WTC11 (cell line): ENCODE measurements around the gene CHST3.

ENCODE experiments used
- ETV6 ChIP-seq: sonication (generic); formaldehyde crosslinking; IDR thresholded peaks from 2 replicates; pipeline ENCODE4 v1.8.1; 2022; ENCODE audit warnings: mild to moderate bottlenecking, missing genetic modification reagents
- TF ChIP-seq, protein P1 (sequence below): fragments of 200-600 bp; IDR thresholded peaks from 2 replicates; pipeline ENCODE4 v1.8.0; 2022; ENCODE audit warnings: antibody characterized with exemption

DNA sequence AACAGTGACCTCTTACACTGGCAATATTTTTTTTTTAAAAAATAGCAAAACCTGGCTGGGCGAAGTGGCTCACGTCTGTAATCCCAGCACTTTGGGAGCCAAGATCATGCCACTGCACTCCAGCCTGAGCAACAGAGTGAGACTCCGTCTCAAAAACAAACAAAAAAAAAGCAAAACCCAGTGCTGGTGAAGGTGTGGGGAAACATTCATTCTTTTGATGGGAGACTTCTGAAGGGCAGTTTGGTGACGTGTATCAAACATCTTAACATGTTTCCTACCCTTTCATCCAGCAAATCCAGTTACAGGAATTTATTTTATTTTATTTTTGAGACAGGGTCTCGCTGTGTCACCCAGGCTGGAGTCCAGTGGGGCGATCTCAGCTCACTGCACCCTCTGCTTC is 58.0 kb downstream of the CHST3 start:
- TF ChIP-seq ETV6 (CRISPR knock-in tag): no peak
- TF ChIP-seq, protein P1, sequence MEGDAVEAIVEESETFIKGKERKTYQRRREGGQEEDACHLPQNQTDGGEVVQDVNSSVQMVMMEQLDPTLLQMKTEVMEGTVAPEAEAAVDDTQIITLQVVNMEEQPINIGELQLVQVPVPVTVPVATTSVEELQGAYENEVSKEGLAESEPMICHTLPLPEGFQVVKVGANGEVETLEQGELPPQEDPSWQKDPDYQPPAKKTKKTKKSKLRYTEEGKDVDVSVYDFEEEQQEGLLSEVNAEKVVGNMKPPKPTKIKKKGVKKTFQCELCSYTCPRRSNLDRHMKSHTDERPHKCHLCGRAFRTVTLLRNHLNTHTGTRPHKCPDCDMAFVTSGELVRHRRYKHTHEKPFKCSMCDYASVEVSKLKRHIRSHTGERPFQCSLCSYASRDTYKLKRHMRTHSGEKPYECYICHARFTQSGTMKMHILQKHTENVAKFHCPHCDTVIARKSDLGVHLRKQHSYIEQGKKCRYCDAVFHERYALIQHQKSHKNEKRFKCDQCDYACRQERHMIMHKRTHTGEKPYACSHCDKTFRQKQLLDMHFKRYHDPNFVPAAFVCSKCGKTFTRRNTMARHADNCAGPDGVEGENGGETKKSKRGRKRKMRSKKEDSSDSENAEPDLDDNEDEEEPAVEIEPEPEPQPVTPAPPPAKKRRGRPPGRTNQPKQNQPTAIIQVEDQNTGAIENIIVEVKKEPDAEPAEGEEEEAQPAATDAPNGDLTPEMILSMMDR: no peak
